Liver (tissue), 9 donors: Measurements from ENCODE around the gene IGSF3. TPM values are rescaled to one million over a fixed set of nuclear protein-coding genes. Genes with fewer than 3 reads are reported as not detected.

Experiments
- DNase-seq: peaks from one replicate; pipeline ENCODE4 v3.0.0-alpha.2; 2017; ENCODE audit warnings: low spot score
- H3K27ac ChIP-seq, 2 donors: one replicate each; pipeline ENCODE4 v1.7.0; 2013; ENCODE audit warnings: inconsistent platforms in 2 of 2, low read length in 2 of 2, control low read depth in 1 of 2, low read depth in 1 of 2, mild to moderate bottlenecking in 1 of 2
- H3K27me3 ChIP-seq, 4 donors: one replicate each; pipeline versions ENCODE4 v1.6.1 to v1.7.0; 2013; ENCODE audit warnings: low read length in 3 of 4, inconsistent platforms in 1 of 4, mild to moderate bottlenecking in 1 of 4, moderate library complexity in 1 of 4; ENCODE audit not compliant: control insufficient read depth in 4 of 4, insufficient read depth in 4 of 4
- H3K36me3 ChIP-seq, 4 donors: one replicate each; pipeline versions ENCODE4 v1.6.1 to v1.7.0; 2013; ENCODE audit warnings: low read length in 3 of 4, mild to moderate bottlenecking in 3 of 4, low read depth in 1 of 4, moderate library complexity in 1 of 4; ENCODE audit not compliant: control insufficient read depth in 4 of 4, insufficient read depth in 3 of 4
- H3K4me1 ChIP-seq, 4 donors: one replicate each; pipeline versions ENCODE4 v1.6.1 to v1.7.0; 2013; ENCODE audit warnings: low read length in 3 of 4, mild to moderate bottlenecking in 3 of 4, moderate library complexity in 1 of 4; ENCODE audit not compliant: control insufficient read depth in 4 of 4, insufficient read depth in 4 of 4
- H3K4me3 ChIP-seq, 3 donors: one replicate each; pipeline versions ENCODE4 v1.6.1 to v1.7.0; 2013; ENCODE audit warnings: low read length in 3 of 3, control low read depth in 1 of 3, low read depth in 1 of 3, mild to moderate bottlenecking in 1 of 3
- H3K9ac ChIP-seq, 2 donors: one replicate each; pipeline ENCODE4 v1.7.0; 2013; ENCODE audit warnings: low read length in 2 of 2, mild to moderate bottlenecking in 2 of 2, moderate library complexity in 2 of 2, control low read depth in 1 of 2, low read depth in 1 of 2
- H3K9me3 ChIP-seq, 4 donors: one replicate each; pipeline versions ENCODE4 v1.6.1 to v1.7.0; 2013; ENCODE audit warnings: low read length in 3 of 4; ENCODE audit not compliant: control insufficient read depth in 4 of 4
- ATF3 ChIP-seq: IDR thresholded peaks from 2 replicates; pipeline ENCODE4 v1.6.1; 2016; ENCODE audit warnings: antibody characterized with exemption
- CTCF ChIP-seq: fragments of 150-350 bp; IDR thresholded peaks from 2 replicates; pipeline ENCODE4 v1.5.1; 2017; ENCODE audit warnings: improper control_type of control experiment, low read depth, low read length; ENCODE audit not compliant: missing input control
- FOXA1 ChIP-seq: IDR thresholded peaks from 2 replicates; pipeline ENCODE4 v1.6.1; 2016; ENCODE audit warnings: antibody characterized with exemption
- FOXA2 ChIP-seq: IDR thresholded peaks from 2 replicates; pipeline ENCODE4 v1.6.1; 2016; ENCODE audit warnings: antibody characterized with exemption
- GABPA ChIP-seq, 2 donors: IDR thresholded peaks in 1 of 2; conservative IDR thresholded peaks in 1 of 2; 2 replicates each; pipeline ENCODE4 v1.6.1; 2016; ENCODE audit warnings: antibody characterized with exemption in 2 of 2, mild to moderate bottlenecking in 1 of 2, moderate library complexity in 1 of 2
- HNF4A ChIP-seq, 2 donors: conservative IDR thresholded peaks; 2 replicates each; pipeline ENCODE4 v1.6.1; 2016; ENCODE audit warnings: antibody characterized with exemption in 2 of 2, mild to moderate bottlenecking in 2 of 2
- JUND ChIP-seq, 2 donors: IDR thresholded peaks; 2 replicates each; pipeline ENCODE4 v1.6.1; 2016; ENCODE audit warnings: antibody characterized with exemption in 2 of 2
- MAX ChIP-seq: IDR thresholded peaks from 2 replicates; pipeline ENCODE4 v1.6.1; 2016; ENCODE audit warnings: antibody characterized with exemption
- NR2F2 ChIP-seq: IDR thresholded peaks from 2 replicates; pipeline ENCODE4 v1.6.1; 2016; ENCODE audit warnings: antibody characterized with exemption
- RAD21 ChIP-seq, 2 donors: IDR thresholded peaks; 2 replicates each; pipeline ENCODE4 v1.6.1; 2016; ENCODE audit warnings: antibody characterized with exemption in 2 of 2, mild to moderate bottlenecking in 2 of 2
- REST ChIP-seq: IDR thresholded peaks from 2 replicates; pipeline ENCODE4 v1.6.1; 2016; ENCODE audit warnings: antibody characterized with exemption, mild to moderate bottlenecking
- RXRA ChIP-seq, 2 donors: IDR thresholded peaks; 2 replicates each; pipeline ENCODE4 v1.6.1; 2017 to 2018; ENCODE audit warnings: antibody characterized with exemption in 2 of 2, mild to moderate bottlenecking in 1 of 2
- SP1 ChIP-seq: IDR thresholded peaks from 2 replicates; pipeline ENCODE4 v1.6.1; 2018; ENCODE audit warnings: antibody characterized with exemption, mild to moderate bottlenecking
- WGBS: extraction: QIAGEN DNeasy Blood & Tissue Kit; methylation state at CpG from one replicate; pipeline ENCODE4 v1.1.7; 2013; 5-methylcytosine and 5-hydroxymethylcytosine counted together
- polyA plus RNA-seq, 2 donors: library from polyadenylated mRNA; stranded (reverse) in 1 of 2; unstranded in 1 of 2; fragments of 200-250 nt in 1 of 2; fragments of >200 nt in 1 of 2; fragmentation: Nextera tagmentation in 1 of 2; extraction: Ambion mirVana in 1 of 2; gene quantifications; one replicate each; pipeline versions ENCODE4 v1.2.1 to v1.2.3, GENCODE V29; 2013 to 2015
- total RNA-seq, 2 donors: library from RNA; depleted of rRNA; stranded (reverse); fragments of >200 nt; gene quantifications; one replicate each; pipeline ENCODE4 v1.2.3, GENCODE V29; 2014
- donor health status: healthy.
- donor health status: healthy.
- donor health status: healthy.
- donor health status: healthy.
- donor health status: healthy.

Gene IGSF3
- total and polyA plus RNA-seq, 4 donors = 0.14 to 5.4 (median 0.68) TPM

GRCh38 chr1:116712510-116712909 is 45.0 kb upstream of the IGSF3 start:
- 63% methylated on average over 6 of the region's 6 CpGs for WGBS
- Histone ChIP-seq H3K4me3 (no peak overlapping the region), H3K9ac (no peak overlapping the region), H3K9me3 (no peaks in the 10 kb centered on the region), H3K4me1 (no peaks in the 10 kb centered on the region), H3K36me3 (no peaks in the 10 kb centered on the region), H3K27ac (no peak overlapping the region), H3K27me3 (no peaks in the 10 kb centered on the region)
- no peak for TF ChIP-seq JUND (IDR thresholded peaks at IDR 0.05)
- TF ChIP-seq RXRA (IDR thresholded peaks at IDR 0.05) = no peak
- no peak for TF ChIP-seq GABPA (IDR thresholded peaks at IDR 0.05 in 1 of 2, conservative IDR thresholded peaks at IDR 0.05 in 1 of 2)
- no peak for TF ChIP-seq HNF4A (conservative IDR thresholded peaks at IDR 0.05)
- TF ChIP-seq SP1 = no peak
- TF ChIP-seq FOXA2 = no peak
- TF ChIP-seq MAX = no peak
- TF ChIP-seq CTCF = no peak
- DNase-seq = no peak

- Histone ChIP-seq H3K36me3 (no peaks in the 10 kb centered on the region), H3K4me3 (no peak overlapping the region), H3K9ac (no peak overlapping the region), H3K27me3 (no peaks in the 10 kb centered on the region), H3K27ac (no peak overlapping the region), H3K9me3 (no peaks in the 10 kb centered on the region), H3K4me1 (no peaks in the 10 kb centered on the region)
- TF ChIP-seq RAD21 (IDR thresholded peaks at IDR 0.05) = no peak
- no peak for TF ChIP-seq NR2F2
- TF ChIP-seq MAX = no peak
- TF ChIP-seq ATF3 = no peak
- no peak for DNase-seq
- 78% methylated on average over 2 of the region's 2 CpGs for WGBS
Observed at GRCh38 chr1:116711263-116711840, 43.8 kb upstream of the IGSF3 start.

- WGBS = 61% methylated on average over 2 of the region's 2 CpGs
- no peak overlapping the region for H3K9ac ChIP-seq
- H3K27ac ChIP-seq = no peak overlapping the region
Observed at GRCh38 chr1:116710420-116711262, 43.1 kb upstream of the IGSF3 start.

More at GRCh38 chr1:116710420-116711262, 43.1 kb upstream of the IGSF3 start:
- no peak overlapping the region for H3K4me3 ChIP-seq
- no peaks in the 10 kb centered on the region for H3K9me3 ChIP-seq
- TF ChIP-seq FOXA2 (no peak), FOXA1 (no peak), REST (no peak), RAD21 (IDR thresholded peaks at IDR 0.05) (no peak)
- H3K27me3 ChIP-seq = no peaks in the 10 kb centered on the region
- no peaks in the 10 kb centered on the region for H3K4me1 ChIP-seq
- no peaks in the 10 kb centered on the region for H3K36me3 ChIP-seq
- DNase-seq = no peak
